HCT116 (cell line): Measurements from ENCODE around the gene NAP1L1.

Experiments used
- CTCF ChIP-seq, 3 experiments: fragments of 200-600 bp in 1 of 3; sonication (generic) in 1 of 3; IDR thresholded peaks in 2 of 3; conservative IDR thresholded peaks in 1 of 3; 2 replicates each; pipeline ENCODE4 v1.5.1; 2012 to 2017; ENCODE audit warnings: low read depth in 2 of 3, low read length in 2 of 3, antibody characterized with exemption in 1 of 3, borderline replicate concordance in 1 of 3, control low read depth in 1 of 3, mild to moderate bottlenecking in 1 of 3, mixed read lengths in 1 of 3, mixed run types in 1 of 3, moderate library complexity in 1 of 3; ENCODE audit not compliant: insufficient read depth in 1 of 3
- EZH2 ChIP-seq: fragments of 200-600 bp; sonication (generic); IDR thresholded peaks from 2 replicates; pipeline ENCODE4 v1.6.1; 2017; ENCODE audit warnings: antibody characterized with exemption, mixed run types
- POLR2A ChIP-seq: IDR thresholded peaks from 2 replicates; pipeline ENCODE4 v1.7.0; 2011; ENCODE audit warnings: borderline replicate concordance; ENCODE audit not compliant: insufficient read depth, insufficient read length; ENCODE audit errors: extremely low read depth
- POLR2AphosphoS5 ChIP-seq: IDR thresholded peaks from 2 replicates; pipeline ENCODE4 v1.6.1; 2011; ENCODE audit warnings: mild to moderate bottlenecking, low read depth, low read length, moderate library complexity
- RAD21 ChIP-seq: IDR thresholded peaks from 2 replicates; pipeline ENCODE4 v1.6.1; 2012; ENCODE audit warnings: low read depth, mild to moderate bottlenecking
- SP1 ChIP-seq: IDR thresholded peaks from 2 replicates; pipeline ENCODE4 v1.6.1; 2012; ENCODE audit warnings: low read depth
- TCF7L2 ChIP-seq: IDR thresholded peaks from 2 replicates; pipeline ENCODE4 v1.7.0; 2011; ENCODE audit warnings: borderline replicate concordance, inconsistent platforms; ENCODE audit not compliant: insufficient read depth, insufficient read length; ENCODE audit errors: extremely low read depth
- ZFX ChIP-seq: fragments of 450-650 bp; IDR thresholded peaks from 2 replicates; pipeline ENCODE4 v1.6.1; 2017
- TF ChIP-seq, protein P1 (sequence below): IDR thresholded peaks from 2 replicates; pipeline ENCODE4 v1.6.1; 2012; ENCODE audit warnings: low read depth

- TF ChIP-seq EZH2 (no peak), ZFX (no peak), CTCF (IDR thresholded peaks at IDR 0.05 in 2 of 3, conservative IDR thresholded peaks at IDR 0.05 in 1 of 3; ENCODE audit: borderline replicate concordance in 1 of 3, insufficient read depth in 1 of 3, low read depth in 2 of 3, low read length in 2 of 3) (no peak), TCF7L2 (no peak), SP1 (no peak), POLR2A (no peak), RAD21 (no peak), POLR2AphosphoS5 (no peak)
- TF ChIP-seq, protein P1, sequence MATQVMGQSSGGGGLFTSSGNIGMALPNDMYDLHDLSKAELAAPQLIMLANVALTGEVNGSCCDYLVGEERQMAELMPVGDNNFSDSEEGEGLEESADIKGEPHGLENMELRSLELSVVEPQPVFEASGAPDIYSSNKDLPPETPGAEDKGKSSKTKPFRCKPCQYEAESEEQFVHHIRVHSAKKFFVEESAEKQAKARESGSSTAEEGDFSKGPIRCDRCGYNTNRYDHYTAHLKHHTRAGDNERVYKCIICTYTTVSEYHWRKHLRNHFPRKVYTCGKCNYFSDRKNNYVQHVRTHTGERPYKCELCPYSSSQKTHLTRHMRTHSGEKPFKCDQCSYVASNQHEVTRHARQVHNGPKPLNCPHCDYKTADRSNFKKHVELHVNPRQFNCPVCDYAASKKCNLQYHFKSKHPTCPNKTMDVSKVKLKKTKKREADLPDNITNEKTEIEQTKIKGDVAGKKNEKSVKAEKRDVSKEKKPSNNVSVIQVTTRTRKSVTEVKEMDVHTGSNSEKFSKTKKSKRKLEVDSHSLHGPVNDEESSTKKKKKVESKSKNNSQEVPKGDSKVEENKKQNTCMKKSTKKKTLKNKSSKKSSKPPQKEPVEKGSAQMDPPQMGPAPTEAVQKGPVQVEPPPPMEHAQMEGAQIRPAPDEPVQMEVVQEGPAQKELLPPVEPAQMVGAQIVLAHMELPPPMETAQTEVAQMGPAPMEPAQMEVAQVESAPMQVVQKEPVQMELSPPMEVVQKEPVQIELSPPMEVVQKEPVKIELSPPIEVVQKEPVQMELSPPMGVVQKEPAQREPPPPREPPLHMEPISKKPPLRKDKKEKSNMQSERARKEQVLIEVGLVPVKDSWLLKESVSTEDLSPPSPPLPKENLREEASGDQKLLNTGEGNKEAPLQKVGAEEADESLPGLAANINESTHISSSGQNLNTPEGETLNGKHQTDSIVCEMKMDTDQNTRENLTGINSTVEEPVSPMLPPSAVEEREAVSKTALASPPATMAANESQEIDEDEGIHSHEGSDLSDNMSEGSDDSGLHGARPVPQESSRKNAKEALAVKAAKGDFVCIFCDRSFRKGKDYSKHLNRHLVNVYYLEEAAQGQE, result no peak
Measured at GRCh38 chr12:76091246-76091754, 6.8 kb upstream of the NAP1L1 start.
